HG02763 (cell line): ENCODE data around the gene ZNF524.

Experiments
- ATAC-seq: cut with Tn5 transposase; IDR thresholded peaks from one replicate; pipeline ENCODE4 v1.9.1; 2021; ENCODE audit warnings: mild to moderate bottlenecking, moderate library complexity; ENCODE audit not compliant: unreplicated experiment

Gene ZNF524

GRCh38 chr19:55601084-55601483 lies 996 bp downstream of the ZNF524 start:
- ATAC-seq: no peak

GRCh38 chr19:55602104-55603001 lies 2.3 kb downstream of the ZNF524 start:
- ATAC-seq: no peak

GRCh38 chr19:55603115-55603514 lies 3.0 kb downstream of the ZNF524 start:
- no peak for ATAC-seq

GRCh38 chr19:55603581-55604292 lies 3.6 kb downstream of the ZNF524 start:
- no peak for ATAC-seq

- peak; percentile 72 for ATAC-seq
These were observed 5.1 kb downstream of the ZNF524 start for GRCh38 chr19:55605207-55605636.

GRCh38 chr19:55605637-55606470 lies 5.8 kb downstream of the ZNF524 start, which contains the start of gene ZNF865:
ZNF865 (plus strand) TSS chr19:55605647; CDS start chr19:55613619, 7,972 bp downstream.
- peak; percentile 4 for ATAC-seq

- no peak for ATAC-seq
These were observed 6.3 kb downstream of the ZNF524 start for GRCh38 chr19:55606471-55606787.

GRCh38 chr19:55606817-55607216 lies 6.7 kb downstream of the ZNF524 start:
- ATAC-seq: no peak

- ATAC-seq: no peak
These were observed 9.2 kb downstream of the ZNF524 start for GRCh38 chr19:55609326-55609725.

GRCh38 chr19:55611300-55611982 lies 11.4 kb downstream of the ZNF524 start:
- ATAC-seq: no peak

- ATAC-seq: no peak
These were observed 12.0 kb downstream of the ZNF524 start for GRCh38 chr19:55611983-55612645.

- ATAC-seq: no peak
These were observed 13.3 kb downstream of the ZNF524 start for GRCh38 chr19:55613396-55613795.

- no peak for ATAC-seq
These were observed 14.0 kb downstream of the ZNF524 start for GRCh38 chr19:55613930-55614710.

GRCh38 chr19:55614711-55615542 lies 14.8 kb downstream of the ZNF524 start:
- no peak for ATAC-seq

GRCh38 chr19:55615543-55616394 lies 15.7 kb downstream of the ZNF524 start:
- ATAC-seq: no peak

- ATAC-seq: no peak
These were observed 16.3 kb downstream of the ZNF524 start for GRCh38 chr19:55616395-55616875.

- no peak for ATAC-seq
These were observed 17.3 kb downstream of the ZNF524 start for GRCh38 chr19:55617426-55617825.
